Activated CD4-positive, CD25-positive, alpha-beta regulatory T cell (primary cell): ENCODE measurements around the gene IQGAP3.

Source experiments
- DNase-seq, 4 experiments: peaks; one replicate each; lab custom pipeline; 2025; lab: John Stamatoyannopoulos, UW

The IQGAP3 gene

DNA sequence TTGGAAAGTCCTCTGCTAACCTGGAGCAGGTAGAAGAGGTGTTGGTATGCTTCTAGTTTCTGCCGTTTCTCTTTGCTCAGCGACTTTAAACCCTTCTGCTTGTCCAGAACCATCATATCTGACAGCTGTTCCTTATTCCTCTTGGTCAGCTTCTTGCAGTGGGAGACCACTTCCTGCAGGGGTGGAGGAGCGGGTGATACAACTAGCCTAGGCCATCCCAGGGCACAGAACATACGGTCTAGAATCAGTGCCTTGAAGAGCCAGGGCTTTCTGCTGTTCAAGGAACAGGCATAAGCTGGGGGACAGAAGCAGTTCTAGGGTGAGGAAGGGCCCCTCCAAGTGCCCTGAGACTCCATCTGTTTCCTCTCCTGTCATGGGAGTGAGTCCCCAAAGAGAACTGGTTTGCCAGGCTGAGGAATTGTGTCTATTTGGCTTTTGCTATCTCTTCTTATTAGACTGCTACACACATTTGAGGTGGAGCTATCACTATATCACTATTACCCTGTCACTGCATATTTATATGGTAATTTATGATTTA lies 32.5 kb downstream of the IQGAP3 start:
- DNase-seq = no peak

DNA sequence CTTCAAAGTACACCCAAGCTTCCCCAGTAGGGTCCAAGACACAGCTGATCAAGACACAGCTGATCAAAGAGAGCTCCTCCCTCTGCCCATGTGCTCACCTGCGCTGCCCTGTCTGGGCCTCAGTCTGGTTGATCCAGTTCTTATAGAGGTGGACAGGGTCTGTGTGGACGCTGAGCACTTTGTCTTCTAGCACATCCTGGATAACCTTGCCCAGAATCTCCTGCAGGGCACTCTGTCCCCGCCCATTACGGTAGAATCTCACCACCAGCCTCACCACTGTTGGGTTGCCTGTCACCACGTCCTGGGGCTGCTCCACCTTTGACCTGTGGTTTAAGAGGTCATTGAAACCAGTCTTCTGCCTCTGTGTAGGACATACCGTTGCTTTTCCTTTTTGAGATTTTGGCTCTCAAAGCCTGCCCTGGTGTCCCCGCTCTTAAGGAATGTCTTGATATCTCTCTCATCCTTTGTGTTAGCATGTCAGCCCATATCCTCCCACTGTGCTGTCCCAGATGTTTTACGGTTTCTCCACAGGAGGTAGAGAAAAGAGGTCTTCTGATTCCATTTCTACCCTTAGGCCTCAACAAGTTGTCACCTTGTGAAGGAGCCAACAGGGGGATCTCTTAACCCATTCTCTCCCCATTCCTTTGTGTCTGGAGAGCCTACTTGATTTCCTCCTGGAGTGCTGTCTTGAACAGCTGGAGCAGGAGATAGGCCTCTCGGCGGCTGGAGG lies 33.5 kb downstream of the IQGAP3 start:
- no peak for DNase-seq

GRCh38 chr1:156537027-156537426 lies 35.3 kb downstream of the IQGAP3 start:
- DNase-seq = no peak

- no peak for DNase-seq
These were observed 37.8 kb downstream of the IQGAP3 start for GRCh38 chr1:156534424-156535060.

GRCh38 chr1:156533568-156534220 lies 38.7 kb downstream of the IQGAP3 start:
- no peak for DNase-seq

DNA sequence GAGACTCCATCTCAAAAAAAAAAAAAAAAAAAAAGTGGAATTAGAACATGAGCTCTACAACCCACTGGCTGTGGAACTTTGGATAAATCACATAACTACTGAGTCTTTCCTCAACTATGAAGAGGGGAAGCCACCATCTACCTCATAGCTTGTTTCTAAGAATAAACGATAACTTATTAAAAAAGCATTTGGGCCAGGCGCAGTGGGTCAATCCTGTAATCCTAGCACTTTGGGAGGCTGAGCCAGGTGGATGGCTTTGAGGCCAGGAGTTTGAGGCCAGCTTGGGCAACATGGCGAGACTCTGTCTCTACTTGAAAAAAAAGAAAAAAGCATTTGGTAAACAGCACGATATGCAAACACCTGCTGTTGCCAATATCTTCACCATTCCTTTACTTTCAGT lies 40.0 kb downstream of the IQGAP3 start:
- no peak for DNase-seq

DNA sequence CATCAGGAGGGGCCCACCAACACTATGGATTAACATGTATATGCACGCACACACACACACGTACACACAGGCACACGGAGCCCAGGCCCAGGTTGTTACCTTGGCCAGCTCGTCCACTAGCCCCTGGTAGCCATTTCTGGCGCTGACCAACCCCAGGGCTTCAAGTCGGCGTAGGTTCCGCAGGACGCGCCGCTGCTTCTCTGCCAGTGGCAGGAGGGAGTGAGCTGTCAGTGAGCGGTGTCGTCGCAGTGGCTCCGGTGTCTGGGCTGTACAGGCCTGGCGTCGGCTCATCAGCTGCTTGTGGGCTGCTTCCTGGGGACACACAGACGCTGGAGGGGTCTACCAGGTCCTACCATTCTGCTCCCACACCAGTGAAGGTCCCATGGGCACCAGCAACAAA lies 42.4 kb downstream of the IQGAP3 start:
- no peak for DNase-seq

- no peak for DNase-seq
These were observed 43.4 kb downstream of the IQGAP3 start for GRCh38 chr1:156528875-156529425.

DNA sequence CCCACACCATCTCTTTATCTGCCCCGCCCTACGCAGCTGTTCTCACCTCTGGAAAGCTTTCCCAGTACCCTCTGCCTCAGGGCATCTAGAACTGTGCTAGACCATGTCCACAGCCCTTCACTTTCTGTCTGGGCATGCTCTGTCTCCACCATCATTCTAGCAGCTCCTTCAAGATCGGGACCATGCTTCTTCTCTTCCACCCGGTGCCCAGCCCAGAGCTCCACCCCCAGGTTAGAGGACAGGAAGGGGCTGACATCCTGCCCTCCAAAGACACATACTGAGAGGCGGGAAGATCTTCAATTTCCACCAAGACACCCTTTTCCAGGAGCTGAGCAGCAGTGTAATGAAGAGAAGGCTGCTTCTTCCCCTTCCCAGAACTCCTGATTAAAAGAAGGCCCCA lies 44.1 kb downstream of the IQGAP3 start:
- DNase-seq = no peak

- no peak for DNase-seq
These were observed 44.8 kb downstream of the IQGAP3 start for GRCh38 chr1:156527584-156527983.

- DNase-seq = no peak
These were observed 46.4 kb downstream of the IQGAP3 start for GRCh38 chr1:156525856-156526489.

- no peak for DNase-seq
These were observed 47.3 kb downstream of the IQGAP3 start for GRCh38 chr1:156525071-156525501.

DNA sequence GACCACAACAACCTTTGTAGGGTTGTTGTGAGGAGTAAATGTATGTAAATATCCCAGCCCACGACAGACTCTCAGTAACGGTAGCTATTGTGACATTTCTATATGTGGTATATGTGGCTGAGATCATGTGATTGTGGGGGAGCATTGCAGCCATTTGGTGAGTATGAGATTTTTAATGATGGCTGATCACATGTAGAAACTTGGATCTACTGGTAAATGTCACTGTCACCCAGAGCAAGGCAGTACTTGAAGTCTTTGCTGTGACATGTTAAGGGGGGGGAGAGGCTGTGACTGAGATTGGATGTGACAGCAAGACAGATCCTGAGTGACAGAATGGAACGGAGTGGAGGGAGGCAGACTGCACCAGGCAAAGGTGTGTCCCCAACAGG lies 47.9 kb downstream of the IQGAP3 start:
- DNase-seq = no peak

DNA sequence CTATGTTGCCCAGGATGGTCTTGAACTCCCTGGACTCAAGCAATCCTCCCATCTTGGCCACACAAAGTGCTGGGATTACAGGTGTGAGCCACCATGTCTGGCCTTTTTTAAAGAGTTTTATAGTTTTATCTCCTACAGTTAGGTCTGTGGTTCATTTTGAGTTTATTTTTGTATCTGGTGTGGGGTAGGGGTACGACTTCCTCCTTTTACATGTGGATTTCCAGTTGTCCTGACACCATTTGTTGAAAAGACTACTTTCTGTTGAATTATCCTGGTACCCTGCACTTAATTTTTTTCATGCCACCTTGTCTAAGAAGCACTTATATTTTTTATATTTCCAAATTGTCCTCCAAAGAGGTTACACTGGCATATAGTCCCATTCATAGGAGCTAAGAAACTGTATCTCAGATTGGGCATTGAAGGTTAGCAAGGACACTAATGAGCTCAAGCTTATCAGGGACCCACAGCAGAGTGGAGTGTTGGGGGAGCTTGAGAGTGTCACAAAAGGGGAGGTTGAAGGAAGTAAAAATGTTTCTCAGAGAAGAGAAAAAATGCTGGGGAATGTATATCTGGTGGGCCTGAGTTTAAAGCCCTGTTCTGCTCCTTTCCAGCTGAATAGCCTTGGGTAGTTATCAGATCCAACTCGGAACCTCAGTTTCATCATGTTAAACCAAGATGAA lies 48.4 kb downstream of the IQGAP3 start:
- no peak for DNase-seq

DNA sequence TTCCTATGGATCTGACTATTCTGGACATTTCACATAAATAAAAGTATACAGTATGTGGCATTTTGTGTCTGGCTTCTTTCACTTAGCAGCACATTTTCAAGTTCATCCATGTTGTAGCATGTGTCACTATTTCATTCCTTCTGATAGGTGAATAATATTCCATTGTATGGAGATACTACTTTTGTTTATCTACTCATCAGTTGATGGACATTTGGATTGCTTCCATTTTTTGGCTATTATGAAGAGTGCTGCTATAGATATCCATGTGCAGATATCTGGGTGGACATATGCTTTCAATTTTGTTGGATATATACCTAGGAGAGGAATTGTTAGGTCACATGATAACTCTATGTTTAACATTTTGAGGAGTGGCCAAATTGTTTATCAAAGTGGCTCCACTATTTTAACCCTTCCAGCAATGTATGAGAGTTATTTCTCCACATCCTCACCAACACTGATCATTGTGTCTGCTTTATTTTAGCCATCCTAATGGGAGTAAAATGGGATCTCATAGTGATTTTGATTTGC lies 49.9 kb downstream of the IQGAP3 start:
- DNase-seq = no peak

DNA sequence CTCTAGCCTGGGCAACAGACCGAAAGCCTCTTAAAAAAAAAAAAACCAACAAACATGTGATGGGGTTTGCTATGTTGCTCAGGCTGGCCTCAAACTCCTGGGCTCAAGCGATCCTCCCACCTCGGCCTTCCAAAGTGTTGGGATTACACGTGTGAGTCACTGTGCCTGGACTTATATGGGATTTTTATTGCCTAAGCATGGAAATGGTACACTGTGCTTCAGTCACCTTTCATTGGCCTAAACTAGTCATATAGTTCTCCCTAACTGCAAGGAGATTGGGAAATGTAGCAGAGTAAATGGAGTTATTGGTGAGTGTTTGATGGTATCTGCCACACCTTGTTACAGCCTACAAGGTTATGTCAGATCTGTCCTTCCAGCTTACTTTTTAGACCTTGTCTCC lies 54.6 kb downstream of the IQGAP3 start:
- no peak for DNase-seq

- DNase-seq = no peak
These were observed 55.5 kb downstream of the IQGAP3 start for GRCh38 chr1:156516821-156517220.

DNA sequence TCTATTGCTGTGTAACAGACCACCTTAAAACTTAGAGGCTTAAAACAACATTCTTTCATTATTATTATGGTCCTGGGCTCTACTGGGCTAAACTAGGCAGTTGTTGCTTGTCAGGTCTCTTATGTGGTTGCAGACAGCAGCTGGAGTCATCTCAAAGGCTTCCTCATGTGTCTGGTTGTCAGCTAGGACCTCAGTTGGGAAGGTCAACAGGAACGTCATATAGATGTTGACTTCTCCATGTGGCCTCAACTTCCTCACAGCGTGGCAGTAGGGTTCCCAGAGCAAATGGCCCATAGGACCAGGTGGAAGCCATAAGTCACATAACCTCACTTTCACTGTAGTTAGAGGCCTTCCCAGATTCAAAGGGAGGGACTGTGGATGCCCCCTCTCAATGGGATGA lies 56.4 kb downstream of the IQGAP3 start:
- no peak for DNase-seq

GRCh38 chr1:156513185-156513584 lies 59.2 kb downstream of the IQGAP3 start:
- DNase-seq = no peak

- no peak for DNase-seq
These were observed 60.7 kb downstream of the IQGAP3 start for GRCh38 chr1:156511644-156512043.

DNA sequence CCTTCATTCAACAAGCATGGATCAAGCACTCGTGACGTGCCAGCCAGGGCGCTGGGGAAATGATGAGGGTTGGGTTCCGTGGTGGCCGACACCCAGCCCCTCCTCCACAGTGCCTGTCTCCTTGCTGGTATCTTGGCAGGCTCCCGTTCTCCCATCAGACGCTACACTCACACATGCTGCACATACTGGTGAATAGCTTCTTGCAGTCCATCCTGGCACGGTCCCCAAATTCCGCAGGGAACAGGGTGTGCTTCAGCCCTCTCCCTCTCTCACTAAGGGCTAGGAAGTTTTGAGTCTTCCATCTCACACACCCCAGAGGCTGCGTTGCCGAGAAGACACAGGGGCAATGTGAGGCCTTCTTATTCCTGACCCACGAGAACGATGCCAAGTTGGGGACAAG lies 61.7 kb downstream of the IQGAP3 start:
- DNase-seq = no peak
